Panc1 (cell line): ENCODE data around the gene VIM.

Source experiments
- POLR2AphosphoS5 ChIP-seq: IDR thresholded peaks from 2 replicates; pipeline ENCODE4 v1.6.1; 2012; ENCODE audit warnings: mild to moderate bottlenecking, low read depth, low read length, moderate library complexity
- TCF7L2 ChIP-seq: IDR thresholded peaks from 2 replicates; pipeline ENCODE4 v1.6.1; 2011; ENCODE audit warnings: mild to moderate bottlenecking, low read depth, low read length, inconsistent platforms
- TF ChIP-seq, protein P1 (sequence below): fragments of 450-650 bp; IDR thresholded peaks from 2 replicates; pipeline ENCODE4 v1.5.1; 2017; ENCODE audit warnings: mild to moderate bottlenecking
- TF ChIP-seq, protein P2 (sequence below), 2 experiments: IDR thresholded peaks; 2 replicates each; pipeline ENCODE4 v1.6.1; 2011 to 2012; ENCODE audit warnings: low read depth in 2 of 2, control low read depth in 1 of 2, low read length in 1 of 2, mild to moderate bottlenecking in 1 of 2, moderate library complexity in 1 of 2; ENCODE audit not compliant: insufficient read depth in 1 of 2

DNA sequence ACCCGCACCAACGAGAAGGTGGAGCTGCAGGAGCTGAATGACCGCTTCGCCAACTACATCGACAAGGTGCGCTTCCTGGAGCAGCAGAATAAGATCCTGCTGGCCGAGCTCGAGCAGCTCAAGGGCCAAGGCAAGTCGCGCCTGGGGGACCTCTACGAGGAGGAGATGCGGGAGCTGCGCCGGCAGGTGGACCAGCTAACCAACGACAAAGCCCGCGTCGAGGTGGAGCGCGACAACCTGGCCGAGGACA lies 1.6 kb downstream of the VIM start:
- TF ChIP-seq, protein P1, sequence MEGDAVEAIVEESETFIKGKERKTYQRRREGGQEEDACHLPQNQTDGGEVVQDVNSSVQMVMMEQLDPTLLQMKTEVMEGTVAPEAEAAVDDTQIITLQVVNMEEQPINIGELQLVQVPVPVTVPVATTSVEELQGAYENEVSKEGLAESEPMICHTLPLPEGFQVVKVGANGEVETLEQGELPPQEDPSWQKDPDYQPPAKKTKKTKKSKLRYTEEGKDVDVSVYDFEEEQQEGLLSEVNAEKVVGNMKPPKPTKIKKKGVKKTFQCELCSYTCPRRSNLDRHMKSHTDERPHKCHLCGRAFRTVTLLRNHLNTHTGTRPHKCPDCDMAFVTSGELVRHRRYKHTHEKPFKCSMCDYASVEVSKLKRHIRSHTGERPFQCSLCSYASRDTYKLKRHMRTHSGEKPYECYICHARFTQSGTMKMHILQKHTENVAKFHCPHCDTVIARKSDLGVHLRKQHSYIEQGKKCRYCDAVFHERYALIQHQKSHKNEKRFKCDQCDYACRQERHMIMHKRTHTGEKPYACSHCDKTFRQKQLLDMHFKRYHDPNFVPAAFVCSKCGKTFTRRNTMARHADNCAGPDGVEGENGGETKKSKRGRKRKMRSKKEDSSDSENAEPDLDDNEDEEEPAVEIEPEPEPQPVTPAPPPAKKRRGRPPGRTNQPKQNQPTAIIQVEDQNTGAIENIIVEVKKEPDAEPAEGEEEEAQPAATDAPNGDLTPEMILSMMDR = no peak
- TF ChIP-seq, protein P2, sequence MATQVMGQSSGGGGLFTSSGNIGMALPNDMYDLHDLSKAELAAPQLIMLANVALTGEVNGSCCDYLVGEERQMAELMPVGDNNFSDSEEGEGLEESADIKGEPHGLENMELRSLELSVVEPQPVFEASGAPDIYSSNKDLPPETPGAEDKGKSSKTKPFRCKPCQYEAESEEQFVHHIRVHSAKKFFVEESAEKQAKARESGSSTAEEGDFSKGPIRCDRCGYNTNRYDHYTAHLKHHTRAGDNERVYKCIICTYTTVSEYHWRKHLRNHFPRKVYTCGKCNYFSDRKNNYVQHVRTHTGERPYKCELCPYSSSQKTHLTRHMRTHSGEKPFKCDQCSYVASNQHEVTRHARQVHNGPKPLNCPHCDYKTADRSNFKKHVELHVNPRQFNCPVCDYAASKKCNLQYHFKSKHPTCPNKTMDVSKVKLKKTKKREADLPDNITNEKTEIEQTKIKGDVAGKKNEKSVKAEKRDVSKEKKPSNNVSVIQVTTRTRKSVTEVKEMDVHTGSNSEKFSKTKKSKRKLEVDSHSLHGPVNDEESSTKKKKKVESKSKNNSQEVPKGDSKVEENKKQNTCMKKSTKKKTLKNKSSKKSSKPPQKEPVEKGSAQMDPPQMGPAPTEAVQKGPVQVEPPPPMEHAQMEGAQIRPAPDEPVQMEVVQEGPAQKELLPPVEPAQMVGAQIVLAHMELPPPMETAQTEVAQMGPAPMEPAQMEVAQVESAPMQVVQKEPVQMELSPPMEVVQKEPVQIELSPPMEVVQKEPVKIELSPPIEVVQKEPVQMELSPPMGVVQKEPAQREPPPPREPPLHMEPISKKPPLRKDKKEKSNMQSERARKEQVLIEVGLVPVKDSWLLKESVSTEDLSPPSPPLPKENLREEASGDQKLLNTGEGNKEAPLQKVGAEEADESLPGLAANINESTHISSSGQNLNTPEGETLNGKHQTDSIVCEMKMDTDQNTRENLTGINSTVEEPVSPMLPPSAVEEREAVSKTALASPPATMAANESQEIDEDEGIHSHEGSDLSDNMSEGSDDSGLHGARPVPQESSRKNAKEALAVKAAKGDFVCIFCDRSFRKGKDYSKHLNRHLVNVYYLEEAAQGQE (IDR thresholded peaks at IDR 0.05; ENCODE audit: insufficient read depth in 1 of 2, low read depth in 2 of 2, low read length in 1 of 2) = no peak
- TF ChIP-seq POLR2AphosphoS5 (no peak), TCF7L2 (no peak)
